Hematopoietic multipotent progenitor cell treated with erythropoietin and hydrocortisone succinate and interleukin-3 and kit ligand, for 15 days (in vitro differentiated cells): Measurements from ENCODE around the gene CASP1.

Source experiments
- DNase-seq: peaks from one replicate; pipeline ENCODE4 v3.0.0-alpha.2; 2015; ENCODE audit warnings: low spot score

The CASP1 gene

GRCh38 chr11:104984808-104985207 lies 50.1 kb downstream of the CASP1 start:
- no peak for DNase-seq

GRCh38 chr11:104979839-104980238 lies 55.1 kb downstream of the CASP1 start:
- DNase-seq, result no peak
